Measurements from ENCODE around the gene ADAMTSL1. TPM values are rescaled to one million over a fixed set of nuclear protein-coding genes. Genes with fewer than 3 reads are reported as not detected.

Gene ADAMTSL1
- total RNA-seq, 6 experiments from 2014 or later, result 37.3 to 98.1 (median 90.8) TPM

GRCh38 chr9:18622186-18622836, 148.4 kb downstream of the ADAMTSL1 start:
- Mint-ChIP-seq H3K27ac (no peak overlapping the region), H3K36me3 (ENCODE audit: low read depth) (peaks cover 44% of the 10 kb centered on the region), H3K4me3 (no peak overlapping the region), H3K9me3 (no peaks in the 10 kb centered on the region), H3K27me3 (ENCODE audit: insufficient read depth) (peaks cover 2% of the 10 kb centered on the region; the same call in 1 of the 2 replicates), H3K4me1 (ENCODE audit: low read depth) (peaks cover 40% of the 10 kb centered on the region)
- no peak for DNase-seq
- TF ChIP-seq CTCF (IDR thresholded peaks at IDR 0.05), result no peak

DNA sequence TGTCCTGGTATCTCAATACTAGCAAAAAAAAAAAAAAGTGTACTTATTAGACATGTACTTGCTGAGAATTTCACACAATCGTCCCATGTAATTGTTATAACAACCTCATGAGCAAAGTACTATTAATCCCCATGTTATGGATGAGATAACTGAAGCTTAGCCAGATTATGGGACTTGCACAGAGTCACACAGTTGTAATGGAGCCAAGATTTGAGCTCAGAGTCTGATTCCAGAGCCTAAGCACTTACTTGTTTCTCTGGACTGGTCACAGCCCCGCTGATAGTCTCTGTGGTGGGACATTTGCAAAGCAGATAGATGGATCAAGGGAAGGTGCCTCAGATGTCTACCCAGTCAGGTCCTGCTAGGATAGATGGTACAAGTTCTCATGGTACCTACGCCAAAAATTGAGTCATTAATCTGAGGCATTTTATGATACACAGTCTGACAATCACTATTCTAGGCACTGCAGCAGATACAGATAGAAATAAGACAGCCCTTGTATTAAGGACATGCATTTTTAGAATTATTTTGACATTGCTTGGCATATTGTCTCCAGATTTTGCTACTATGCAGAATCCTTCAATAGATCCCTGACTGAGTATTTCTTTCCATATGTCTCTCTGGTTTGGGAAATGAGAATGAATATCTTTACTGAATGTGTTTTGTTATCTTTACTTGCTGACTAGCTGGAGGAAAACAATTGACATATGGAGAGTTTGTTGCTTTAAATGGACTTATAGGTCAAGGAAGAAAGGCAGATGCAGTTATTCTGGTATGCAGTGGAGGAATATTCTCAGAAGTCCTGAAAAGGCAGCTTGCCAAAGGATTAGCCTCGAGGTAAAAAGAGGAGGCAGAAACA, 149.5 kb downstream of the ADAMTSL1 start:
- DNase-seq, result no peak
- Mint-ChIP-seq H3K9me3 (peaks cover 5% of the 10 kb centered on the region; the same call in 1 of the 2 replicates), H3K36me3 (ENCODE audit: low read depth) (peaks cover 56% of the 10 kb centered on the region), H3K4me1 (ENCODE audit: low read depth) (peaks cover 48% of the 10 kb centered on the region), H3K27ac (peak overlapping the region; percentile 11), H3K27me3 (ENCODE audit: insufficient read depth) (peaks cover 2% of the 10 kb centered on the region; the same call in 1 of the 2 replicates), H3K4me3 (0 out of 2 replicates have a peak overlapping the region, but pooled peaks have one; percentile 15)
- TF ChIP-seq CTCF (IDR thresholded peaks at IDR 0.05), result no peak

DNA sequence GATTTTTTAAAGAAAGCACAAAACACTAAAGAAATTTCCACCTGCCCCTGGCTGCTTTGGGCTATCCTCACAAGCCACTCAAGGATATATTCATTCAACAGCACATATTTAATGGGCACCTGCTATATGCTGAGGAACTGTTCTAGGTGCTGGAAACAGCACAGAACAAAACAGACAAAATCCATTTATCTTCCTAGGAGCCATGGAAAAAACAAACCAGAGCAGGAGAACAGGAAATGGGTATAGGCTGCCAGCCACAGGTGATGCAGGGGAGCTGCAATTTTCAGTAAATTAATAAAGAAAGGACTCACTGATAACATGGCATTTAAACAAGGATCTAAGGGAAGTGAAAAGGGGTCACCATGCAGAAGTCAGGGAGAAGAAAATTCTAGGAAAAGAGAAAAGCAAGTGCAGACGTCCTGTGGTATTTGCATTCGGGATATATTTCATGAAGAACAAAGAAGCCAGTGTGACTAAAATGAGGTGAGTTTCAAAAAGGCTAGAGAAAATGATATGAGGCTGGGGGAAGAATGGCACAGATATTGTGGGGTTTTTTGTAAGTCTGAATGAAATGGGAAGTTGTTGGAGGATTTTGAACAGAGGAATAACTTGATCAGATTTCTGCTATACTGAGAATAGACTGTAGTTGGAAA, 152.2 kb downstream of the ADAMTSL1 start:
- peaks cover 7% of the 10 kb centered on the region; the same call in 1 of the 2 replicates for H3K9me3 Mint-ChIP-seq
- no peak overlapping the region for H3K27ac Mint-ChIP-seq
- TF ChIP-seq CTCF (IDR thresholded peaks at IDR 0.05), result no peak
- DNase-seq, result no peak
- no peak overlapping the region for H3K4me3 Mint-ChIP-seq
- peaks cover 53% of the 10 kb centered on the region for H3K36me3 Mint-ChIP-seq (ENCODE audit: low read depth)
- peaks cover 60% of the 10 kb centered on the region for H3K4me1 Mint-ChIP-seq (ENCODE audit: low read depth)
- no peaks in the 10 kb centered on the region for H3K27me3 Mint-ChIP-seq (ENCODE audit: insufficient read depth)

- peaks cover 58% of the 10 kb centered on the region for H3K4me1 Mint-ChIP-seq (ENCODE audit: low read depth)
- peaks cover 7% of the 10 kb centered on the region; the same call in 1 of the 2 replicates for H3K9me3 Mint-ChIP-seq
- no peak overlapping the region for H3K4me3 Mint-ChIP-seq
- H3K27ac Mint-ChIP-seq, result no peak overlapping the region
- no peak for TF ChIP-seq CTCF (IDR thresholded peaks at IDR 0.05)
- no peak for DNase-seq
- H3K36me3 Mint-ChIP-seq (ENCODE audit: low read depth), result peaks cover 40% of the 10 kb centered on the region
- H3K27me3 Mint-ChIP-seq (ENCODE audit: insufficient read depth), result no peaks in the 10 kb centered on the region
These were observed 155.2 kb downstream of the ADAMTSL1 start for GRCh38 chr9:18629136-18629535.

GRCh38 chr9:18632632-18633403, 158.9 kb downstream of the ADAMTSL1 start:
- peak; percentile 80 for DNase-seq
- Mint-ChIP-seq H3K27ac (peak overlapping the region; percentile 63), H3K9me3 (peaks cover 7% of the 10 kb centered on the region; the same call in 1 of the 2 replicates), H3K36me3 (ENCODE audit: low read depth) (peaks cover 26% of the 10 kb centered on the region), H3K27me3 (ENCODE audit: insufficient read depth) (no peaks in the 10 kb centered on the region), H3K4me1 (ENCODE audit: low read depth) (peaks cover 66% of the 10 kb centered on the region), H3K4me3 (peak overlapping the region; percentile 14; the same call in 1 of the 2 replicates)
- no peak for TF ChIP-seq CTCF (IDR thresholded peaks at IDR 0.05)
